ENCODE results near the gene COLGALT1. TPM values are rescaled to one million over a fixed set of nuclear protein-coding genes. Genes with fewer than 3 reads are reported as not detected.
A peak's percentile ranks its signal among the peaks of the same experiment; 100 is the strongest.

The COLGALT1 gene
- total and polyA plus RNA-seq, 9 of the 15 experiments (the other 6 are each of a cell fraction or from before 2014, with no cell fraction given): 4.9 to 119 (median 82.6) TPM

DNA sequence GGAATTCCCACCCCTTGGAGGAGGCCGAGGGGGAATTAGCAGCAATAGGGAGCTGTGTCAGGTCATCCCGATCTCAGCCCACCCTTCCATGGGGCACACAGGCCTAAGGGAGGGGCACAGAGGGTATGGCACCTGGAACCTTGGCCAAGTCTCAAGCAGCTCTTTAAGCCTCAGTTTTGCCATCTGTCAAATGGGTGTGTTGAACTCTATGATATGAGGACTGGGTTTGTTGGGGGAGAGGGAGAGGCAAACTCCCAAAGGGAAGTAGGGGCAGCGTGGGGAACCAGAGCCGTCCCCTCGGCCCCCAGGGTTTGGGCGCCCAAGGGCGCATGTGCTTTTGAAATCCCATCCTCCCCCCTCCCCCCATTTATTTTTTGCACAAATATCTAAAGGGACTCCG is 49.7 kb downstream of the COLGALT1 start (continued):
- TF ChIP-seq, protein P1, sequence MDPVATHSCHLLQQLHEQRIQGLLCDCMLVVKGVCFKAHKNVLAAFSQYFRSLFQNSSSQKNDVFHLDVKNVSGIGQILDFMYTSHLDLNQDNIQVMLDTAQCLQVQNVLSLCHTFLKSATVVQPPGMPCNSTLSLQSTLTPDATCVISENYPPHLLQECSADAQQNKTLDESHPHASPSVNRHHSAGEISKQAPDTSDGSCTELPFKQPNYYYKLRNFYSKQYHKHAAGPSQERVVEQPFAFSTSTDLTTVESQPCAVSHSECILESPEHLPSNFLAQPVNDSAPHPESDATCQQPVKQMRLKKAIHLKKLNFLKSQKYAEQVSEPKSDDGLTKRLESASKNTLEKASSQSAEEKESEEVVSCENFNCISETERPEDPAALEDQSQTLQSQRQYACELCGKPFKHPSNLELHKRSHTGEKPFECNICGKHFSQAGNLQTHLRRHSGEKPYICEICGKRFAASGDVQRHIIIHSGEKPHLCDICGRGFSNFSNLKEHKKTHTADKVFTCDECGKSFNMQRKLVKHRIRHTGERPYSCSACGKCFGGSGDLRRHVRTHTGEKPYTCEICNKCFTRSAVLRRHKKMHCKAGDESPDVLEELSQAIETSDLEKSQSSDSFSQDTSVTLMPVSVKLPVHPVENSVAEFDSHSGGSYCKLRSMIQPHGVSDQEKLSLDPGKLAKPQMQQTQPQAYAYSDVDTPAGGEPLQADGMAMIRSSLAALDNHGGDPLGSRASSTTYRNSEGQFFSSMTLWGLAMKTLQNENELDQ (CRISPR knock-in tag; IDR thresholded peaks at IDR 0.05; ENCODE audit: borderline replicate concordance): no peak
- TF ChIP-seq CBX8 (IDR thresholded peaks at IDR 0.05; ENCODE audit: borderline replicate concordance, extremely low read depth, low read depth, low read length, poor library complexity, severe bottlenecking): no peak
- TF ChIP-seq, protein P2, sequence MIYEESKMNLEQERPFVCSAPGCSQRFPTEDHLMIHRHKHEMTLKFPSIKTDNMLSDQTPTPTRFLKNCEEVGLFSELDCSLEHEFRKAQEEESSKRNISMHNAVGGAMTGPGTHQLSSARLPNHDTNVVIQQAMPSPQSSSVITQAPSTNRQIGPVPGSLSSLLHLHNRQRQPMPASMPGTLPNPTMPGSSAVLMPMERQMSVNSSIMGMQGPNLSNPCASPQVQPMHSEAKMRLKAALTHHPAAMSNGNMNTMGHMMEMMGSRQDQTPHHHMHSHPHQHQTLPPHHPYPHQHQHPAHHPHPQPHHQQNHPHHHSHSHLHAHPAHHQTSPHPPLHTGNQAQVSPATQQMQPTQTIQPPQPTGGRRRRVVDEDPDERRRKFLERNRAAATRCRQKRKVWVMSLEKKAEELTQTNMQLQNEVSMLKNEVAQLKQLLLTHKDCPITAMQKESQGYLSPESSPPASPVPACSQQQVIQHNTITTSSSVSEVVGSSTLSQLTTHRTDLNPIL (CRISPR knock-in tag; IDR thresholded peaks at IDR 0.05): no peak
- no peak for TF ChIP-seq ZNF347 (CRISPR knock-in tag; IDR thresholded peaks at IDR 0.05; ENCODE audit: low read depth)
- TF ChIP-seq CCNT2 (IDR thresholded peaks at IDR 0.05; ENCODE audit: borderline replicate concordance, extremely low read depth, insufficient read length, low read depth, low read length): no peak
- TF ChIP-seq KDM1A (IDR thresholded peaks at IDR 0.05): peak; percentile 93 to 96
- no peak for TF ChIP-seq TBL1XR1 (IDR thresholded peaks at IDR 0.05; ENCODE audit: low read length in 2 of 2)
- TF ChIP-seq, protein P3, sequence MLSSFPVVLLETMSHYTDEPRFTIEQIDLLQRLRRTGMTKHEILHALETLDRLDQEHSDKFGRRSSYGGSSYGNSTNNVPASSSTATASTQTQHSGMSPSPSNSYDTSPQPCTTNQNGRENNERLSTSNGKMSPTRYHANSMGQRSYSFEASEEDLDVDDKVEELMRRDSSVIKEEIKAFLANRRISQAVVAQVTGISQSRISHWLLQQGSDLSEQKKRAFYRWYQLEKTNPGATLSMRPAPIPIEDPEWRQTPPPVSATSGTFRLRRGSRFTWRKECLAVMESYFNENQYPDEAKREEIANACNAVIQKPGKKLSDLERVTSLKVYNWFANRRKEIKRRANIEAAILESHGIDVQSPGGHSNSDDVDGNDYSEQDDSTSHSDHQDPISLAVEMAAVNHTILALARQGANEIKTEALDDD (IDR thresholded peaks at IDR 0.05): no peak
- TF ChIP-seq ZNF445 (CRISPR knock-in tag; IDR thresholded peaks at IDR 0.05; ENCODE audit: low read depth): no peak
- no peak for TF ChIP-seq BRF1 (IDR thresholded peaks at IDR 0.05; ENCODE audit: borderline replicate concordance, extremely low read depth, insufficient read length)
- no peak for TF ChIP-seq ZFP1 (CRISPR knock-in tag; IDR thresholded peaks at IDR 0.05)
- peak; percentile 98 for TF ChIP-seq CBX1 (IDR thresholded peaks at IDR 0.05; ENCODE audit: low read depth)
- no peak for TF ChIP-seq THRAP3 (IDR thresholded peaks at IDR 0.05; ENCODE audit: borderline replicate concordance)
- TF ChIP-seq MTF1 (CRISPR knock-in tag; IDR thresholded peaks at IDR 0.05; ENCODE audit: borderline replicate concordance): no peak
- no peak for TF ChIP-seq LEF1 (IDR thresholded peaks at IDR 0.05)
- no peak for TF ChIP-seq PURB (CRISPR knock-in tag; IDR thresholded peaks at IDR 0.05; ENCODE audit: low read depth)
- TF ChIP-seq PHF8 (IDR thresholded peaks at IDR 0.05; ENCODE audit: borderline replicate concordance, low read length): no peak
- TF ChIP-seq, protein P4, sequence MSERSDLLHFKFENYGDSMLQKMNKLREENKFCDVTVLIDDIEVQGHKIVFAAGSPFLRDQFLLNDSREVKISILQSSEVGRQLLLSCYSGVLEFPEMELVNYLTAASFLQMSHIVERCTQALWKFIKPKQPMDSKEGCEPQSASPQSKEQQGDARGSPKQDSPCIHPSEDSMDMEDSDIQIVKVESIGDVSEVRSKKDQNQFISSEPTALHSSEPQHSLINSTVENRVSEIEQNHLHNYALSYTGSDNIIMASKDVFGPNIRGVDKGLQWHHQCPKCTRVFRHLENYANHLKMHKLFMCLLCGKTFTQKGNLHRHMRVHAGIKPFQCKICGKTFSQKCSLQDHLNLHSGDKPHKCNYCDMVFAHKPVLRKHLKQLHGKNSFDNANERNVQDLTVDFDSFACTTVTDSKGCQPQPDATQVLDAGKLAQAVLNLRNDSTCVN (CRISPR knock-in tag; IDR thresholded peaks at IDR 0.05): no peak
- TF ChIP-seq, protein P5, sequence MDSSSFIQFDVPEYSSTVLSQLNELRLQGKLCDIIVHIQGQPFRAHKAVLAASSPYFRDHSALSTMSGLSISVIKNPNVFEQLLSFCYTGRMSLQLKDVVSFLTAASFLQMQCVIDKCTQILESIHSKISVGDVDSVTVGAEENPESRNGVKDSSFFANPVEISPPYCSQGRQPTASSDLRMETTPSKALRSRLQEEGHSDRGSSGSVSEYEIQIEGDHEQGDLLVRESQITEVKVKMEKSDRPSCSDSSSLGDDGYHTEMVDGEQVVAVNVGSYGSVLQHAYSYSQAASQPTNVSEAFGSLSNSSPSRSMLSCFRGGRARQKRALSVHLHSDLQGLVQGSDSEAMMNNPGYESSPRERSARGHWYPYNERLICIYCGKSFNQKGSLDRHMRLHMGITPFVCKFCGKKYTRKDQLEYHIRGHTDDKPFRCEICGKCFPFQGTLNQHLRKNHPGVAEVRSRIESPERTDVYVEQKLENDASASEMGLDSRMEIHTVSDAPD (CRISPR knock-in tag; IDR thresholded peaks at IDR 0.05): no peak
- no peak for TF ChIP-seq TAF9B (IDR thresholded peaks at IDR 0.05; ENCODE audit: partially characterized antibody)
- TF ChIP-seq ZNF143 (CRISPR knock-in tag; IDR thresholded peaks at IDR 0.05): no peak
- no peak for TF ChIP-seq POLR2AphosphoS2 (IDR thresholded peaks at IDR 0.05; ENCODE audit: low read length)

Measured in K562 (cell line).